ENCODE measurements around the gene ACCS.

ACCS gene

GRCh38 chr11:44065841-44066731 lies at the start of gene ACCS:
ACCS (plus strand) TSS chr11:44066270; CDS start chr11:44067628, 1,358 bp downstream.
- peak; percentile 72 for TF ChIP-seq CTCF (IDR thresholded peaks at IDR 0.05; ENCODE audit: low read depth, low read length)
- peak; percentile 94 to 99 for DNase-seq (ENCODE audit: low read depth in 2 of 2)
- peak within 1 kb of the TSS; percentile 64 to 68 for H3K4me3 ChIP-seq (replicated peaks in 1 of 2; ENCODE audit: low read depth in 2 of 2, low read length in 2 of 2)

GRCh38 chr11:44016546-44017442 lies 49.3 kb upstream of the ACCS start:
- peak in 1 of 2 donors; percentile 32 for DNase-seq (ENCODE audit: low read depth in 2 of 2)
- no peak for TF ChIP-seq CTCF (IDR thresholded peaks at IDR 0.05; ENCODE audit: low read depth, low read length)
- H3K4me3 ChIP-seq (replicated peaks in 1 of 2; ENCODE audit: low read depth in 2 of 2, low read length in 2 of 2), result no peak overlapping the region

GRCh38 chr11:44017443-44018126 lies 48.5 kb upstream of the ACCS start:
- H3K4me3 ChIP-seq (replicated peaks in 1 of 2; ENCODE audit: low read depth in 2 of 2, low read length in 2 of 2), result no peak overlapping the region
- peak in 1 of 2 donors; percentile 40 for DNase-seq (ENCODE audit: low read depth in 2 of 2)
- no peak for TF ChIP-seq CTCF (IDR thresholded peaks at IDR 0.05; ENCODE audit: low read depth, low read length)

GRCh38 chr11:44018127-44018521 lies 47.9 kb upstream of the ACCS start:
- no peak for DNase-seq (ENCODE audit: low read depth in 2 of 2)
- H3K4me3 ChIP-seq (replicated peaks in 1 of 2; ENCODE audit: low read depth in 2 of 2, low read length in 2 of 2), result no peak overlapping the region
- no peak for TF ChIP-seq CTCF (IDR thresholded peaks at IDR 0.05; ENCODE audit: low read depth, low read length)

GRCh38 chr11:44018829-44019228 lies 47.2 kb upstream of the ACCS start:
- DNase-seq (ENCODE audit: low read depth in 2 of 2), result no peak
- no peak overlapping the region for H3K4me3 ChIP-seq (replicated peaks in 1 of 2; ENCODE audit: low read depth in 2 of 2, low read length in 2 of 2)
- no peak for TF ChIP-seq CTCF (IDR thresholded peaks at IDR 0.05; ENCODE audit: low read depth, low read length)

- TF ChIP-seq CTCF (IDR thresholded peaks at IDR 0.05; ENCODE audit: low read depth, low read length), result no peak
- no peak for DNase-seq (ENCODE audit: low read depth in 2 of 2)
Observed at GRCh38 chr11:44024977-44025376, 41.1 kb upstream of the ACCS start.

More at GRCh38 chr11:44024977-44025376, 41.1 kb upstream of the ACCS start:
- no peak overlapping the region for H3K4me3 ChIP-seq (replicated peaks in 1 of 2; ENCODE audit: low read depth in 2 of 2, low read length in 2 of 2)
